GM21528 (cell line): Measurements from ENCODE around the gene CD8B.

ENCODE experiments used
- ATAC-seq: cut with Tn5 transposase; IDR thresholded peaks from one replicate; pipeline ENCODE4 v1.9.1; 2021; ENCODE audit warnings: mild to moderate bottlenecking, moderate library complexity; ENCODE audit not compliant: unreplicated experiment, low FRiP score

The CD8B gene

GRCh38 chr2:86806059-86806857 is 55.4 kb downstream of the CD8B start:
- no peak for ATAC-seq

DNA sequence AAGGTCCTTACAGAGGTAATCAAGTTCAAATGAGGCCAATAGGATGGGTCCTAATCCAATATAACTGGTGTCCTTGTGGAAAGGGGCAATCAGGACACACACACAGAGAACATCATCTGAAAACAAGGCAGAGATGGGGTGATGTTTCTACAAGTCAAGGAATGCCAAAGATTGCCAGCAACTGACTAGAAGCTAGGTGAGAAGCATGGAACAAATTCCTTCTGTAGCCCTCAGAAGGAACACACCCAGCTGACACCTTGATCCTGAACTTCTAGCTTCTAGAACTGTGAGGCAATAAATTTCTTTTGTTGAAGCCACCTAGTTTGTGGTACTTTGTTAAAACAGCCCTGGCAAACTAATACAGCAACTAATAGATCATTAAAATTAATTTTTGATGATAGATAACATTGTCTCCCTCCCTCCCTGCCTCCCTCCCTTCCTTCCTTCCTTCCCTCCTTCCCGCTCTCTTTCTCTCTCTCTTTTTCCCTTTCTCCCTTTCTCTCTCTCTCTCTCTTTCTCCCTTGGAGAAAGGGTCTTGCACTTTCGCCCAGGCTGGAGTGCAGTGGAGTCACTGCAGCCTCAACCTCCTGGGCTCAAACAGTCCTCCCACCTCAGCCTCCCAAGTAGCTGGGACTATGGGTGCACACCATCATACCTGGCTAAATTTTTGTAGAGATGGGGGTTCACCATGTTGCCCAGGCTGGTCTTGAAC is 60.7 kb downstream of the CD8B start:
- ATAC-seq: no peak

- ATAC-seq: no peak
Measured at GRCh38 chr2:86794861-86795260, 66.8 kb downstream of the CD8B start.

- no peak for ATAC-seq
Measured at GRCh38 chr2:86793752-86794151, 67.9 kb downstream of the CD8B start.

- no peak for ATAC-seq
Measured at GRCh38 chr2:86791573-86791972, 70.1 kb downstream of the CD8B start.

DNA sequence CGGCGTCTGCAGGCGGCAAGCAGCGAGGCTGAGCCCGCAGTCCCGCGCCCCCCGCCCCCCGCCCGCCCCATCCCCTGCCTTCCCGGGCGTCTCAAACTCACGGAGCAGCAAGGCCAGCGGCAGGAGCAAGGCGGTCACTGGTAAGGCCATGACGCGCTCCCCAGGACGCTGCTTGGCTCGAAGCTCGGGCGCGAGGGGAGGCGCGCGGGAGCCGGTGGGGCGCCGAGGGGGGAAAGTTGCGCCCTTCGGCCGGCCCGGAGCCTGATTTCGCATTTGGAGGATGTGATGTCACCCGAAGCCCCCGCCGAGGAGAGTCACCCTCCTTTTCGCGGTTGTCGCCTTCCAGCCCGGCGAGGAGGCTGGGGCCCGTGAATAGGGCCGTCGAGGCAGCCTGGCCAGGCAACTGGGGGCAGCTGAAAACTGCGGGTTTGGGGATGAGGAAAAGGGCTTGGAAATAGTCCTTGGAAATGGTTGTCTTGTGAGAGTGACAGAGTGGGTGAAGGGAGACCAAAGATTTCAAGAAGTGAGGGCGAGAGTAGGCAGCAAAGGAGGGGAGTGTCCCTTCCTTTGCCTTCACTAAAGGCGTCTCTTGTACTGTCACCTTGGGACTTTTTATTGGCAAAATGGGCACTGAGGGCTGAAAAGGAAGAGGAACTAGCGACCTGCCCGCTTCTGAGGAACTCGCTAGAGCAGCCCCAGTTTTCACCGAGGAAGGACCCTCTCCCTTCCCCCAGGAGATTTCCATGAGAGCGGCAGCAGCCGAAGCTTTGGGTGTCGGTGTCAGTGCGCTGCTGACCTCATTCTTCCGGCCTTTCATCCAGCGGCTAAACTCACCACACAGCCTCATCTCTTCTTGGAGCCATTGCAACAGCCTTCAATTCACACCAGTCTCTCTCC is 70.8 kb downstream of the CD8B start, which contains the start of gene CD8A:
Gene CD8A (minus strand): TSS at position 238 of the 897 bp plus-strand sequence. CDS start 88 bp downstream, at position 150.
- ATAC-seq: no peak

DNA sequence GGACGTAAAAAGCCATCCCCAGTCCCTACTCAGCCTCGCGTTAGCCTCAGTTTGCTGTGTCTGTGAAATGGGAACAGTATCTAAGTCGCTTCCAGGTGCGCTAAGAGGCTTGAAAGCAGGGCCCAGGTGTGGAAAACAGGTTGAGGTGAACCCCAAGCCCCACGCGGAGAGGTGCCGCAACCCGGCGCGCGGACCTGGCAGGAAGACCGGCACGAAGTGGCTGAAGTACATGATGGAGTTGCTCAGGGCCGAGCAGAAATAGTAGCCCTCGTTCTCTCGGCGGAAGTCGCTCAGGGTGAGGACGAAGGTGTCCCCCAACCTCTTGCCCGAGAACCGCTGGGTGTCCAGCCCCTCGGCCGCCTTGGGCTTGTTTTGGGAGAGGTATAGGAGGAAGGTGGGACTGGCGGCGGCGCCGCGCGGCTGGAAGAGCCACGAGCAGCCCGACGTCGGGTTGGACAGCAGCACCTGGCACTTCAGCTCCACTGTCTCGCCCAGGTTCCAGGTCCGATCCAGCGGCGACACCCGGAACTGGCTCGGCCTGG is 71.5 kb downstream of the CD8B start:
- no peak for ATAC-seq

DNA sequence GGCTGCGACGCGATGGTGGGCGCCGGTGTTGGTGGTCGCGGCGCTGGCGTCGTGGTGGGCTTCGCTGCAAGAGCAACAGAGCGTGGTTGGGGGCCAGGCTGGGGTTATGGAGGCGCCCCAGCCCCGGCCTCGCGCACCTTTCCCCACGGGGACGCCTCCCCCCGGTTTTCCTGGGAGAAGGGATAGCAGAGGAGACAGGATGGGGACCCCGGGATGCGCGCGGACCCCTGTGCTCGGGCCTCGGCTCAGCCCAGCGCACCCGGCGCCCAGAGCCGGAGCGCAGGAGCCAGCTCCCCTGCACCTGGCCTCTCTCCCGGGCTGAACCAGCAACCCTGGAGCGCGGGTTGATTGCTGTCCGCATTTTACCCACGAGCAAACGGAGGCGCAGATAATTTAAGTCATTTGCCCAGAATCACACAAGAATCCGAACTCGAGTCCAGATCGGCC is 72.0 kb downstream of the CD8B start:
- no peak for ATAC-seq

DNA sequence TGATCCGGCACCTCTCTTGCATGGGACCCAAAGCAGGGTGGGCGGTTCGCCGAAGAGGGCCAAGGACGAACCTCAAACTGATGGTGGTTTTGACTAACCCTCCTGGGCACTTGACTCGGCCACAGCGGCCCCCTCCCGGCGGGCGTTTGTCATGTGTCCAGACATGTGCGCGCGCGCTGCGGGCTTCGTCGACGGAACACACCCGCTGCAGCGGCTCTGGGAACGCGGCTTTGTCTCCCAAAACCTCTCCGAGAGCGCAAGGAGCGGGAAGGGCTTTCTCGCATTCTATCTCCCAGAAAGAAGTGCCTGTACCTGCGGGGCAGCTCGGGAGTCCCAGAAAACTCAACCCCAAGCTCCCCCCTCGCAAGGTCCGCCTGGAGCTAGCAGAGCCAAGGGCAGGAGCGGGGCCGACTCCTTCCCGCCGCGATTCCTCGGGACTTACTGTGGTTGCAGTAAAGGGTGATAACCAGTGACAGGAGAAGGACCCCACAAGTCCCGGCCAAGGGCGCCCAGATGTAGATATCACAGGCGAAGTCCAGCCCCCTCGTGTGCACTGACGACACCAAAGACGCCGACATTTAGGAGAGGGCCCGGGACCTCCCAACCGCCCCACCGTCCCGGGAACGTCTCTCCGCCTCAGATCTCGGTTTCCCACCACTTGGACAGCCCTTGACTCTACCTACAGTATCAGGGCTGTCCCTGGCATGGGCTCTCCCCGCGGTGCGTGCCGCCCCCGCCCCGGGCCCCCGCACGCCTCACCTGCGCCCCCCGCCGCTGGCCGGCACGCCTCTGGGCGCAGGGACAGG is 72.6 kb downstream of the CD8B start:
- ATAC-seq: no peak

- ATAC-seq: no peak
Measured at GRCh38 chr2:86788165-86788564, 73.5 kb downstream of the CD8B start.

DNA sequence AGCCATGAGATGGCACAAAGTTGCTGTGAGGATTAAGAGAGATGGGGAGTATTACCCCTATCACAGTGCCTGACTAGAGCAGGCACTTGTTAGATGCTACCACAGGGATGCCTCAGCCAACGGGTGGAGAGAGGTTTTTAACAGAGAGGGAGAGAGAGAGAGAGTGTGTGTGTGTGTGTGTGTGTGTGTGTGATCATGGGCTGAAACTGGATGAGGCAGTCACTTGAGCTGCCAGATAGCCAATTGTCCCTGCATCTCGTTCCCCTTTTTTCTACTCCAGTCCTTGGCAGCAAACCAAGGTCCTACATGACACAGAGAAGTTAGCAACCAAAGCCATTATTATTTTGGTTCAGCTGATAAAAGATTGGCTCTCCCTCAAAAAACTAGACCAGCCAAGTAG is 74.0 kb downstream of the CD8B start:
- no peak for ATAC-seq

GRCh38 chr2:86786001-86786536 is 75.6 kb downstream of the CD8B start:
- no peak for ATAC-seq

DNA sequence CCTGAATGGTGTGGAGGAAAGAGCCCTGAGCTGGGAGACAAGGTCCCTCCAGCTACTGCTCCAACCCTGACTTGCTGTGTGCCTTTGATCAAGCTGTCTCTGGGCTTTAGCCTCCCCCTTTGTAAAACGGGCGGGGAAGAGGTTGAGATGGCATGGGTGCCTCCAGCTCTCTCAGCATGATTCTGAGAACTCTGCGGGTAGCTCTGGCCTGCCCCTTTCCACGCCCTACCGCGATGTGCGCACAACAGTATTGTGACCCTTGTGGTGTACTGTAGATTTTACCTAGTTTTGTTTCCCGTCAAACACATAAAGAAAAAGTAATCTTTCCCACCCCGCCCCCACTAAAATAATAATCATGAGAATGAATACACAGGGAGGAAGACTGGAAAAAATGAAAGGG is 76.2 kb downstream of the CD8B start:
- ATAC-seq: no peak

GRCh38 chr2:86783615-86784339 is 77.9 kb downstream of the CD8B start:
- ATAC-seq: peak; percentile 92

DNA sequence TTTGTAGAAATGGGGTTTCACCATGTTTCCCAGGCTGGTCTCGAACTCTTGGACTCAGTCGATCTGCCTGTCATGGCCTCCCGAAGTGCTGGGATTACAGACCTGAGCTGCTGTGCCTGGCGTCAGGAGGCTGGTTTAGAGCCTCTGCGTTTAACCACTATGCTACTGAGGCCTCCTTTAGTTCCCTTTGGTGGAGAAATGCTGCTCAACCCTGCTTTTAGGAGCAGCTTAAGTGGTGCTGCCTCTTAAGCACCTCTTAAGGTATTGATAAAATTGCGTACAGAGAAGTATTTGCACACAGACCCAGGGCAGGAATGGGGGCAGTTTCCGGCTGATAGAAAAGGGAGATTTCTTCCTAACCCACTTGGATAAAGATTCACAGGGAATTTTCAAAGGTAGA is 78.9 kb downstream of the CD8B start:
- ATAC-seq: no peak

GRCh38 chr2:86781363-86781762 is 80.3 kb downstream of the CD8B start:
- ATAC-seq: no peak

- ATAC-seq: no peak
Measured at GRCh38 chr2:86779971-86780370, 81.7 kb downstream of the CD8B start.

GRCh38 chr2:86778957-86779356 is 82.7 kb downstream of the CD8B start:
- ATAC-seq: no peak

- ATAC-seq: no peak
Measured at GRCh38 chr2:86776532-86776931, 85.2 kb downstream of the CD8B start.
